Left cardiac atrium (tissue), 4 donors: Measurements from ENCODE around the gene NANS. TPM values are rescaled to one million over a fixed set of nuclear protein-coding genes. Genes with fewer than 3 reads are reported as not detected.
"Not testable (repeated sequence)": the region's sequence is repeated elsewhere in the genome, so short reads cannot be mapped to it uniquely, and the experiment has no call there.

Experiments used
- ATAC-seq, 2 donors: fragments of 200-7000 bp; cut with Tn5 transposase; one replicate each; pipeline ENCODE4 v1.9.1; 2020; ENCODE audit warnings: mild to moderate bottlenecking in 2 of 2, moderate library complexity in 2 of 2
- DNase-seq: peaks from one replicate; pipeline ENCODE4 v3.0.0-alpha.2; 2020
- intact Hi-C, 2 donors: fragments of 100-400 bp; cut with DNase I; formaldehyde crosslinking; loops; one replicate each; pipeline versions ENCODE4 v1.14.1 to v1.15.1; 2022 to 2023
- total RNA-seq, 2 donors: library from RNA; stranded (reverse); fragmentation: NEBNext Ultra II Directional; extraction: Animal tissue kit (Norgen Biotek cat#: 25700); gene quantifications; one replicate each; pipeline ENCODE4 v1.2.1, GENCODE V29; 2021
- donor health status: DM: no; HTN: yes; CAD: no.
- donor health status: DM: no; HTN: yes; CAD: no; lungs with severe emphysema.
- donor health status: DM: yes; HTN: yes; CAD: no.
- donor health status: Dilated cardiomyopathy.

NANS gene
- total RNA-seq, 2 donors from 2014 or later = 31.0 to 41.5 TPM

DNA sequence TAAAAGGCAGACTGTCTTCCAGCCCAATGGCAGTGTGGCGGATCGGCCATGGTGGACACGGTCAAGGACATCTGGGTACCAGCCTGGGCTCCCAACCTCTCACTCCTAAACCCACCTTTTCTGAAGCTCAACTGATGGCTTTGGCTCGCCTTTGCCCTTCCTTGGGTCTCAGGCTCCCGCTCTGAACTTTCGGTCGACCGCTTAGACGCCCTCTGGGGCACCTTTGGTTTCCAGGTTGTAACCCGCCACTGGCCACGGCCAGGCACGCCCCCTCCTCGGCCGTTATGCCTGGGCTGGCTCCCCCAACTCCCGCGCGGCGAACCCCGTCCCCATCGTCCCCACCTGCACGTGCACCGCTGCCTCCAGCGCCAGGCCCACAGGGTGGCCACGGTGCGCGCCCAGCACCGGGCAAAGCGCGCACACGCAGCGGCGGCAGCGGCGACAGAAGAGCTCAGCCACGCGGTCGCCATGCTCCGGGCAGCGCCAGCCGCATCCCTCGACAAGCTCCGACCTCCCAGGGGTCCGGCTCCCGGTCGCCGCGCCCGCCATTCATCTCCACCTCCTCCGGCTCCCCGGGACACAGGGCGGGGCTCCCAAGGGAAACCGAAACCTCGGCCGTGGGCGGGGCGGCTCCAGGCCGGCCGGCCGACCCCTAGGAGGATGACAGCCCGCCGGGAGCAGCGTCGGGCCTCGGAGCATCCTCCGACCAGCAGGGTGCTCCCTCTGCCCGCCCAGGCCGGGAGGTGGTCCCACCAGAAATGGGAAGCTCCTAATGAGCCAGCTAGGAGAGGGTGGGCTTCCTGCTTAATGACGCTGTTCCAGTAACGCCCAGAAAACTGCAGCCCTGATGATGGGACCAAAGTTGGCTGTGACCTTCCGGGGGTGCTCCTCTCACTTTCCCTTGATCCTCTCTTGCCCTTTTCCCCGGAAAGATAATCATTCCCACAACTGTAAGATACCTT lies 62.4 kb downstream of the NANS start, which contains the start of gene TRIM14:
TSS of gene TRIM14 (minus strand) at position 583 of the 962 bp plus-strand sequence. CDS start at position 549, 34 bp downstream.
- intact Hi-C loops = no loop called here
- ATAC-seq (peak; percentile 80 to 92), DNase-seq (peak; percentile 69)

DNA sequence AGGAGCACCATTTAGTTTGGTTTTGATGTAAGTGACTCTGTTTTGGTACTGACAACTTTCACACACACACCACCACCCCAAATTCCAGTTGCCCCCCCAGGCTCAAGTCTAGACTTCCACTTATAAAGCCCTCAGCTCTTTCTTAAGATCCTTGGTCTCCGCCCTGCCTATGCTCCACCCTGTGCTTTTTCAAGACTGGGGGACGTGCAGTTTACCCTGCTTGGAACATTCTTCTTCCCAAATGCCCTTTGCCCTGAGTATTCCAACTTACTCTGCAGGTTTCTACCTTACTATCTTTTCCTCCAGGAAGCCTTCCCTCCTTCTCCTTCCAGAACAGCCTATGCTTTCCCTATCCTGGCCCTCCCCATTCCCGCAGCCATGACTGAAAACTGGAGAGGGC lies 63.9 kb downstream of the NANS start:
- intact Hi-C loops = loop anchor here in 1 of 2 donors (5.0 kb wide), 1 partner anchor 52 kb away; no protein-coding TSS in a partner anchor
- ATAC-seq (no peak), DNase-seq (no peak)

DNA sequence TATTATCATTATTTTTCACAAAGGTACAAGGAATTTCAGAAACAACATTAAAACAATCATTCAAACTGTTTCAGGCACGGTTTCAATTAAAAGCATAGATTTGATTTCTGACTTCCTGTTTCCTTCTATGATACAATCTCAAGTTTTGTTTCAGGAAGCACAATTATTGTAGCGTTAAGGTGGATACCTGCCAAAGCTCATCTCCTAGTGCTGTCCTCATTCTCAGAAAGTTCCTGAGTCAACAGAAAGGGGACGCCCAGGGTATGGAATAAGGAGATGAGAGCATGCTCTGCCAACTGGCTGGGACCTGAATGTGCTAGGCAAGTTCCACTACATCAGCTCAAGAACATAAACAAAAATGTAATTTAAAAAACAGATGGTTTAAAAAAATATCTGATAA lies 64.5 kb downstream of the NANS start:
- ATAC-seq (no peak), DNase-seq (no peak)
- intact Hi-C loops = loop anchor here in 1 of 2 donors (5.0 kb wide), 1 partner anchor 51 kb away; no protein-coding TSS in a partner anchor

DNA sequence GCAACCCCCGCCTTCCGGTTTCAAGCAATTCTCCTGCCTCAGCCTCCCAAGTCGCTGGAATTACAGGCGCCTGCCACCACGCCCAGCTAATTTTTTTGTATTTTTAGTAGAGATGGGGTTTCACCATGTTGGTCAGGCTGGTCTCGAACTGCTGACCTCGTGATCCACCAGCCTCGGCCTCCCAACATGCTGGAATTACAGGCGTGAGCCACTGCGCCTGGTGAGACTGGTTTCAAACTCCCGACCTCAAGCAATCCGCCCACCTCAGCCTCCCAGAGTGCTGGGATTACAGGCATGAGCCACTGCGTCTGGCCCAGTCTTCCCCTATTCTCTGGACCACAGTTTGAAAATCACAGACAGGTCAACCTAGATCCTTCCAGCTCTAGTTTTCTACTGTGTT lies 67.6 kb downstream of the NANS start:
- not testable (repeated sequence) for ATAC-seq, DNase-seq
- intact Hi-C loops = loop anchor here in 1 of 2 donors (5.0 kb wide), 1 partner anchor 48 kb away; no protein-coding TSS in a partner anchor

DNA sequence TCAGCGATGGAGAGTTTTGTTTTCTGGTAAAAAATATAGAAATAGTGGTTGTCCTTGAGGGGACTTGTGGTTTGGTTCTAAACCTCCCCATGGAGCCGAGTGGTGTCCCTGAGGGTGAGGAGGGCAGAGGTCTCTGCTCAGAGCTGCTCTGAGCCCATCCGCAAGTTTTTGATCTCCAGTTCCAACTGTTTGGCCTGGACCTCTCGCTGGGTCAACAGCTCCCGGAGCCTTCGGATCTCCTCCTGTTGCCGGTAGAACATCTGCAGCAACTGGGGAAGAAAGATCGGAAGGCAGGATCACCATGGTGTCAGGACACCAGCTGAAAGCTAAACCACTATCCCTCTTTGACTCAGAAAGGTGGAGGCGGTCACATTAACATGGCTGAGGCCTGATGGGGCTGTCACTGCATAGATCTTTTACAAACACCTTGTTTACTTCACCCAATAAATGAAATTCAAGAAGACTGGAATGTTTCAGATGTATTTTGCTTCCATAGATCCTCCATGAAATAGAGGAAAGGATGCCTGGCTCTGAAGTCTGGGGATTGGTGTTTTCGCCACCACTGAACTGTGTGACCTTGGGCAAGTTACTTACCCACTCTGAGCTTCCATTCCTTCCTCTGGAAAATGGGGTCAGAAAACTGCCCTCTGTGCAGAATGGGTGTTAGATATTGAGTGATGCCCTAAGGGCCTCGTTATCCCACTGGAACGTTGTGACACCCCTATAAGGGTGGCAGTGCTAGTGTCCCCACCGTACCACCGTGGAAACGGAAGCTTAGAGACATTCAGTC lies 68.3 kb downstream of the NANS start:
- no peak for ATAC-seq
- DNase-seq = no peak
- intact Hi-C loops = loop anchor here in 1 of 2 donors (5.0 kb wide), 1 partner anchor 47 kb away; no protein-coding TSS in a partner anchor

DNA sequence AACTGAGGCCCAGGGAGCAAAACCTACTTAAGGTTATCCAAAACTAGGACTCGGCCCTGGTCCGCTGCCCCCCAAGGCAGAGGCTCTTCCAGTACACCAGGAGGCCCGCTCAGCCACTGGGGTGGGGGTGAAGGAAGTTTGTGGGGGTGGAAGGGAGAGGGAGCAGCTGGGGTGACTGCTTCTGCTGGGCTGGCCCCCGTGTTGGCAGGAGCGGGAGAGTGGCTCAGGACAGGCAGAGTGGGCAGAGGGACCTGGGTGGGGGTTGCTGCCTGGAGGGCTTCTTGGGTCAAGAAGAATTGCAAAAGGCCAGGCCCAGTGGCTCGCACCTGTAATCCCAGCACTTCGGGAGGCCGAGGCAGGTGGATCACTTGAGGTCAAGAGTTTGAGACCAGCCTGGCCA lies 70.7 kb downstream of the NANS start:
- no peak for ATAC-seq
- intact Hi-C loops = no loop called here
- no peak for DNase-seq

DNA sequence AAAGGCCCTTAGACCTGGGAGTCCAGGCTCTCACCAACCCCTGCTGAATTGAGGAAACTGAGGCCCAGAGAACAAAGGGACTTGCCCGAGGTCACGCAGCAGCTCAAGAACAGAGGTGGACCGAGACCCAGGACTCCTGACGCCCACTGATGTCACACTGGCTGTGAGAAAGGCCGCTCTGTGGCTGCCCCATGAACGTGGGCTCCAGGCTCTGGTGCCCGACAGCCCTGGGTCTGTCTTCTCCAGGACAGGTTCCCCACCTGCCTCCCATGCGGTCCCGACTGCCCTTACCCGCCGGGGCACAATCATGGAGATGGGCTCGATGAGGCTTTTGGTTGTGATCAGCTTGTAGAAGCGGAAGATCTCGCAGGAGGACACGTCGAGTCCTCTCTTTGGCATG lies 71.8 kb downstream of the NANS start:
- intact Hi-C loops = no loop called here
- DNase-seq (no peak), ATAC-seq (no peak)

DNA sequence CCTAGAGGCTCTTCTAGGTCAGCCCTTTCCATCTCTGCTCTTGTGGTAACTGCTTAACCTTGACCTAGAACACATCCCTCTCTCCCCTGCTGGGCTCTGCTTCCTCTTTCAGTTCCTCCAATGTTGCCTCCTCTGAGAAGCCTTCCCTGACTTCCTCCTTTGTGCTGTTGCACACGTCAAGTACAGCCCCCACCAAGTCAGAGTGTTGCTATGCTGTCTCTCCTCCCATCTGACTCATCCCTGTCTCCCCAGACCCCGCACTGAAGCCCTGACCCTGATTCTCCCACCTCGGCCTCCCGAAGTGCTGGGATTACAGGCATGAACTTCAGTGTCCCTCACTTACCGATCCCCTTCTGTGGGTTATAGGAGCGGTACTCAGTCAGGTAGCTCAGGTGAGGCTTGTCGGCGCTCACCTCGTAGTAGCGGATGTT lies 72.9 kb downstream of the NANS start:
- ATAC-seq (peak in 1 of 2 donors; percentile 71), DNase-seq (no peak)
- intact Hi-C loops = no loop called here

DNA sequence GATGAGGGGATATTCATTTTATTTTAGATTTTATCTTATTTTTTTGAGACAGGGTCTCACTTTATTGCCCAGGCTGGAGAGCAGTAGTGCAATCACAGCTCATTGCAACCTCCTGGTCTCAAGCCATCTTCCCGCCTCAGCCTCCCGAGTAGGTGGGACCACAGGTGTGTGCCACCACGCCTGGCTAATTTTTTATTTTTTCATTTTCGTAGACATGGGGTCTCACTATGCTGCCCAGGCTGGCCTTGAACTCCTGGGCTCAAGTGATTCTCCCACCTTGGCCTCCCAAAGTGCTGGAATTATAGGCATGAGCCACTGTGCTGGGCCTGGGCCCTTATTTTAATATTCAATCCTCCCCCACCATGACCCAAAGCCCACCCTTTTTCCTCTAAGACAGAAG lies 73.5 kb downstream of the NANS start:
- DNase-seq, ATAC-seq: not testable (repeated sequence)
- intact Hi-C loops = loop anchor here in 1 of 2 donors (10.0 kb wide), 1 partner anchor 45 kb away; no protein-coding TSS in a partner anchor

DNA sequence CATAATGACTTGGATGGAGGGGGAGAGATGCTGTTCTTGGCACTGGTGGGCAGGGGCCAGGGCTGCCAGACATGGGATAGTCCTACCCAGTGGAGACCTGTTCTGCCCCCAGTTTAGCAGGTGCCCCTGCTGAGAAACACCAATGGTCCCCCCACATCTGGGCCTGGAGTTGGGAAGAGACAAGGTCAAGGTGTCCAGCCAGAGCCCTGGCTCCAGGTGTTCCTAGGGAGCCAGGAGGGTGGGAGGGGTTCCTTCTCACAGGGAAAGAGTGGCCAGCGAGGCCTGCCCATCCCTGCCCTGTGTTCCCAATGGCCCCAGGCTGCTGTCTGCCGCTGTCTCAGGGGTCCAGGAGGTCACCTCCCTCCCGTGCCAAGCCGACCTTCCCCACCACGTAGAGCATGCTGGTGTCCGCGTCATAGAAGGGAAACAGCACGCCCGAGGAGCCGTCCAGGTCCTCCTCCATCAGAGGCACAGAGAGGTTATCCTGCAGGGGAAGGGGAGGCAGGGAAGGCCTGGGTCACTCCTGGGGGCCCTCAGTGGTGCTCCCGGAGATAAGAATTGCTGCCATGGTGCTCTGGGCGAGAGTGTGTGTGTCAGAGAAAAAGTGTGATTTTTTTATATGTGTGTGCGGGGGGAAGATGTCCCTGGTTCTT lies 74.2 kb downstream of the NANS start:
- no peak for ATAC-seq
- intact Hi-C loops = loop anchor here in 1 of 2 donors (10.0 kb wide), 1 partner anchor 46 kb away; no protein-coding TSS in a partner anchor
- no peak for DNase-seq

DNA sequence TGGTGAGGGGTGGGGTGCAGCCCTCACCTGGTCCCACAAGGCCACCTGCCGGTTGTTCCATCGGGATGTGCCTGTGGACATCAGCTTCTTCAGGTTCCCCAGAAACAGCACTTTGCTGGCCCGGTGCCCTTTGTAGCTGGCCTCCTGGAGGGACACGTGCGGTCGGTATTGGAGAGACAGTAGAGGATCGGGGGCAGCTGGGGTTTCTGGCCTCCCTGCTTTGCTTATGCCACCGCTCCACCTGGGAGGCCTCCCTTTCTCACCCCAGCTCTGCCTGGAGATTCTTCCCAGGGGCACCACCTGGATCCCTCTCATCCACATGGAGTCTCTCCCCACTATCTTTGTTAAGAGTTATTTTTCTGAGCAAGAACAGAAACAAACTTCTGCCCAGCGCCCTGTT lies 75.6 kb downstream of the NANS start:
- intact Hi-C loops = loop anchor here in 1 of 2 donors (10.0 kb wide), 1 partner anchor 47 kb away; no protein-coding TSS in a partner anchor
- ATAC-seq (no peak), DNase-seq (no peak)

Other genes with a start within 250 kb of the NANS start
- gene FOXE1, start 203.5 kb upstream of the NANS start, total RNA-seq = not detected
- gene TRMO, start 134.2 kb upstream of the NANS start, total RNA-seq = 1 to 10 TPM; 7.0 to 8.2 TPM
- gene HEMGN, start 118.6 kb upstream of the NANS start, total RNA-seq = under 1 TPM in 1 of 2 donors, not detected in 1; 0.10 TPM
- 10 to 100 TPM; 55.2 to 70.2 TPM for gene ANP32B, start 73.4 kb upstream of the NANS start, total RNA-seq
- 10 to 100 TPM in 1 of 2 donors, 1 to 10 TPM in 1; 4.3 to 12.2 TPM for gene TRIM14, start 62.5 kb downstream of the NANS start, total RNA-seq
- gene CORO2A, start 135.9 kb downstream of the NANS start, total RNA-seq = 1 to 10 TPM in 1 of 2 donors, under 1 TPM in 1; 0.60 to 1.4 TPM
- 1 to 10 TPM; 4.4 to 5.3 TPM for gene TBC1D2, start 198.9 kb downstream of the NANS start, total RNA-seq